Measurements from ENCODE around the gene FGF22.

The FGF22 gene

DNA sequence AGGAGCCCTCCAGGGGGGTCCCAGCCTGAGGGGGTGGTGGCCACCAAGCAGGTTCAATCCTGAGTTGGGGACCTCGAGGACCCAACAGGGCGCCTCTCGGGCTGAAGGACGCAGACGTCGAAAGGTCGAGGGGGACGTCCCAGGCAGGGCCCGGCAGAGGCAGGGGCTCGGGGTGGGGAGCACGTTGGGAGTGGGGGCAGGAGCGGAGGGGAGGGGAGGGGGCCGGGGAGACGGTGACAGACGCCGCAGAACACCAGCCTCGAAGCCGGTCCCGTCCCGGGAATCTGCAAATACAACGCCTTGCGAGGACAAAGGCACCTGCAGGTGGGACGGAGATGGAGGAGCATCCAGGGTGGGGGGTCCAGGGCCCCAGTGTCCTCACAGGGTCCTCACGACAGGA, 4.1 kb downstream of the FGF22 start:
- H3K36me3 Mint-ChIP-seq (ENCODE audit: low read depth): peaks cover 10% of the 10 kb centered on the region
- TF ChIP-seq, protein P1, sequence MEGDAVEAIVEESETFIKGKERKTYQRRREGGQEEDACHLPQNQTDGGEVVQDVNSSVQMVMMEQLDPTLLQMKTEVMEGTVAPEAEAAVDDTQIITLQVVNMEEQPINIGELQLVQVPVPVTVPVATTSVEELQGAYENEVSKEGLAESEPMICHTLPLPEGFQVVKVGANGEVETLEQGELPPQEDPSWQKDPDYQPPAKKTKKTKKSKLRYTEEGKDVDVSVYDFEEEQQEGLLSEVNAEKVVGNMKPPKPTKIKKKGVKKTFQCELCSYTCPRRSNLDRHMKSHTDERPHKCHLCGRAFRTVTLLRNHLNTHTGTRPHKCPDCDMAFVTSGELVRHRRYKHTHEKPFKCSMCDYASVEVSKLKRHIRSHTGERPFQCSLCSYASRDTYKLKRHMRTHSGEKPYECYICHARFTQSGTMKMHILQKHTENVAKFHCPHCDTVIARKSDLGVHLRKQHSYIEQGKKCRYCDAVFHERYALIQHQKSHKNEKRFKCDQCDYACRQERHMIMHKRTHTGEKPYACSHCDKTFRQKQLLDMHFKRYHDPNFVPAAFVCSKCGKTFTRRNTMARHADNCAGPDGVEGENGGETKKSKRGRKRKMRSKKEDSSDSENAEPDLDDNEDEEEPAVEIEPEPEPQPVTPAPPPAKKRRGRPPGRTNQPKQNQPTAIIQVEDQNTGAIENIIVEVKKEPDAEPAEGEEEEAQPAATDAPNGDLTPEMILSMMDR (IDR thresholded peaks at IDR 0.05): no peak
- no peak for DNase-seq
- no peak overlapping the region for H3K27ac Mint-ChIP-seq
- H3K4me3 Mint-ChIP-seq: no peak overlapping the region
- peaks cover 9% of the 10 kb centered on the region for H3K27me3 Mint-ChIP-seq (ENCODE audit: low read depth, poor library complexity)
- peaks cover 5% of the 10 kb centered on the region for H3K4me1 Mint-ChIP-seq
- H3K9me3 Mint-ChIP-seq: no peaks in the 10 kb centered on the region

DNA sequence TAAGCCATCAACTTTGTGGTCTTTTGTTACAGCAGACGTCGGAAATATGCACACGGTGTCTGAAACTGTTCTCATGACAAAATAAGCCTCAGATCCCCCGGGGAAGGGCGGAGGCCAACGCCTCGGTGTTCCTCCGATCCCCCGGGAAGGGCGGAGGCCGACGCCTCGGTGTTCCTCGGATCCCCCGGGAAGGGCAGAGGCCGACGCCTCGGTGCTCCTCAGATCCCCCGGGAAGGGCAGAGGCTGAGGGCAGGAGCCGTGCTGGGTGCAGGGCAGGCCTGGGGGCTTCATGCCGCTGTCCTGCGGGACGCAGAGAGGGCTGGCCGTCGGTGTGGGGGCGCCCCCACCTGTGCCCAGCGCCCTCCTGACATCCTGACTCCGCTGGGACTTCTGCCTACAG, 4.7 kb downstream of the FGF22 start:
- H3K27me3 Mint-ChIP-seq (ENCODE audit: low read depth, poor library complexity): peaks cover 2% of the 10 kb centered on the region
- TF ChIP-seq, protein P1 (IDR thresholded peaks at IDR 0.05): no peak
- DNase-seq: no peak
- H3K4me1 Mint-ChIP-seq: peaks cover 2% of the 10 kb centered on the region
- H3K36me3 Mint-ChIP-seq (ENCODE audit: low read depth): peaks cover 10% of the 10 kb centered on the region
- H3K27ac Mint-ChIP-seq: no peak overlapping the region
- no peaks in the 10 kb centered on the region for H3K9me3 Mint-ChIP-seq
- H3K4me3 Mint-ChIP-seq: no peak overlapping the region

DNA sequence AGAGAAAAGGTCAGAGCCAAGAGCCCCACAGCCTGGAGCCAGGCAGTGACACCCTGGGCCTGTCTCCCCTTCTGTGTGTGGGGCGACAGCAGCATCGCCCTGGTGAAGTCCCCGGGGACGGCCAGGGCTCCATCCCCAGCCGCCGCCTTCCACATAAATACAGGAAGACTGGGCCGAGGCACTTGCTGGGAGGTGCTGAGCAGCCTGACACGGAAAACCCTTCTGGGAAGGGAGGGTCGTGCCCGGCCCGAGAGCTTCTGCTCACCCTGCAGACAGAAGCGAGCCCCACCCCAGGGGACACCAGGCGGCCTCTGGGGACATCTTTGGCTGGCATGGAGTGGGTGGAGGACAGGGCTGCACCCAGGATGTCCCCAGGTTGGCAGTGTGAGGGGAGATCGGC, 5.1 kb downstream of the FGF22 start:
- Mint-ChIP-seq H3K36me3 (ENCODE audit: low read depth) (peaks cover 10% of the 10 kb centered on the region), H3K27me3 (ENCODE audit: low read depth, poor library complexity) (no peaks in the 10 kb centered on the region), H3K4me1 (no peaks in the 10 kb centered on the region), H3K4me3 (no peak overlapping the region), H3K27ac (no peak overlapping the region), H3K9me3 (no peaks in the 10 kb centered on the region)
- no peak for DNase-seq
- TF ChIP-seq, protein P1 (IDR thresholded peaks at IDR 0.05): no peak

DNA sequence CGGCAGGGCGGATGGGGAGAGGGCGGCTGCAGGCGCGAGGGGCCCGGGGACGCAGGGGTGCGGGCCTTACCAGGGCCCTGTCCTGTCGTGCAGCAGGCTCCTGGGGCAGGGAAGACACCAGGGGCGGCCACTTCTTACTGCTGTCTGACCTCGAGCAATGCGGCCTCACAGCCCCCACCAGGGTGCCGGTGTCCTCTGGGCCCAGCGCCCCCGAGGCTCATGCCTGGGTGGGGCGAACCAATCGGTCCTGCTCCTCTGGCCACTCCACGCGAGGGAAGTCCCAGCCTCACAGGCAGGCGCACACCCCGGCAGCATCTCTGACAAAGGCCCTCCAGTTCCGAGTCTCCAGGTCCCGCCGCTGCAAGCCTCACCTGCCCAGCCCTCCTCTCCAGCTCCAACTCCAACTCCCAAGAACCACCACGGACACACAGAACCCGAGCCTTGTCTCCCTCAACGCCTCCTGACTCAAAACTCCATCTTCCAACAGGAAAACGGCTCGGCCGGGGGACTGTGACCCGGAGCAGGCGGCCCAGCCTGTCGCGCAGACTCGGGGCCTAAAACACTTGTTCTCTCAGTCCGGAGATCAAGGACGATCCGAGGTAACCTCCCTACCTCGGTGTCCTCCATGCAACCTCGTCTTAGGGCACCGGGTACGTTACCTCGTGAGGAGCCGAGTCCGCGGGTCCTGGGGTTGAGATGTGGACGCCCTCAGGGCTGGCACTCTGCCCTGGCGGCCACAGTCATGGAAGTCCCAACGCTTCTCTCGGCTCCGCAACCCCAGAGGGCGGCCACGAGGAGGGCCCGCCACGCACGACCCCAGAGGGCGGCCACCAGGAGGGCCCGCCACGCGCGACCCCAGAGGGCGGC, 6.5 kb downstream of the FGF22 start:
- TF ChIP-seq, protein P1 (IDR thresholded peaks at IDR 0.05): no peak
- Mint-ChIP-seq H3K27ac (peak overlapping the region; percentile 92), H3K27me3 (ENCODE audit: low read depth, poor library complexity) (no peaks in the 10 kb centered on the region), H3K36me3 (ENCODE audit: low read depth) (peaks cover 10% of the 10 kb centered on the region), H3K4me3 (no peak overlapping the region), H3K4me1 (no peaks in the 10 kb centered on the region), H3K9me3 (no peaks in the 10 kb centered on the region)
- DNase-seq: no peak

DNA sequence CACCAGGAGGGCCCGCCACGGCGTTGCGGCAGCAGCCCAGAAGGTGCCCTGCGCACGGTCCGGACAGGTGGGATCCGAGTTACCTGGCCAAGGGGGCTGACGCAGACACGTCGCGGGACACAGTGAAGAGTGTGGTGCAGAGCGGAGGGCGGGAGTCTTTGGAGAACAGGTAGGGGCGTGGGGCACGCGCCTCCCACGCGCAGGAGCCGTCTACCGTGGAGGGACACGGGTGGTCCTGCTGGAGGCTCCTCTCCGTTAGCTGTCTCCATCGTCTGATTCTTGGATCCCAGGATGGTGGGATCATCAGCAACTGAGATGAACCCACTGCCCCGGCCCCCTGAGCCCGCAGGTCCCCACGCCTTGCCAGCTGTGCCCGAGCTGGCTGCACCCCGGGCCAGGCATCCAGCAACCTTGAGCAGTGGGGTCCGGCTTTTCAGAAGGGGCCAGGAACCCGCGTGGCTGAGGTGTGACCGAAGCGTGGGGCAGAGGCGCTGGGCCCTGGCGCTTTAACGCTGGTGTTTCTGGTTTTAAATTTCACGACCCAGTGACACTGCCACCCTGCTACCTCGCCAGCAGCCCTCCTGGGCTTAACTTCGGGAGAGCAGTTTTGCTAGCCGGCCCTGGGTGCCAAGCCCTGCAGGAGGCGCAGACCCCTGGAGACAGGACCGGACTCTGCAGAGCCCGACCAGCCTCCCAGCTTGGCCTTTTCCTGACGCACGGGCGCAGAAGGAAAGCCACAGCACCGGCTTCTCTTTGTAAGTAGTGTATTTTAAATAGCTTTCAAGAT, 7.3 kb downstream of the FGF22 start:
- H3K9me3 Mint-ChIP-seq: no peaks in the 10 kb centered on the region
- H3K27me3 Mint-ChIP-seq (ENCODE audit: low read depth, poor library complexity): no peaks in the 10 kb centered on the region
- peaks cover 10% of the 10 kb centered on the region for H3K36me3 Mint-ChIP-seq (ENCODE audit: low read depth)
- TF ChIP-seq, protein P1 (IDR thresholded peaks at IDR 0.05): no peak
- no peak overlapping the region for H3K4me3 Mint-ChIP-seq
- no peak overlapping the region for H3K27ac Mint-ChIP-seq
- DNase-seq: no peak
- H3K4me1 Mint-ChIP-seq: no peaks in the 10 kb centered on the region

Measured in nephron progenitor cell (in vitro differentiated cells).